NCI-H226 (cell line): ENCODE measurements around the gene TAF11L8.
"Not testable (repeated sequence)": the region's sequence is repeated elsewhere in the genome, so short reads cannot be mapped to it uniquely, and the experiment has no call there.

ENCODE experiments used
- DNase-seq: peaks from one replicate; pipeline ENCODE4 v3.0.0-alpha.2; 2015

The TAF11L8 gene

DNA sequence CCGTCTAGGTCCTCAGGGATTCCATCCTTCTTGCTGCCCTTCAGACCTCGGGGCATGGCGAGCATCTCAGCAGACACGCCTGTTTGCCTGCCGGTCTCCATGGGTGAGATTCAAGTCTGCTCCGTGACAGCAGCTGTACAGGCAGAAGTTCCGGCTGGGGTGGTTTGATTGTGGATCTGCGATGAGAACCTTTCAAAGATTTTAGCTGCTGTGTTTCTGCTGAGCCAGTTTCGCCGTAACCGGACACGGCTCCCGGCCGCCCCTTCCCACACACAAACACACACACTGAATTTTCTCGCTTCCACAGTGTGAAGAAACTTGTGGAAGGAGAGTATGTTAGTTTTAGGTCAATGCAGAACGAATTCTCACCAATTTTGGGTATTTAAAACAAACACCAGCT, at the start of gene TAF11L8:
TSS of gene TAF11L8 (minus strand) at position 101 of the 400 bp plus-strand sequence.
- not testable (repeated sequence) for DNase-seq

DNA sequence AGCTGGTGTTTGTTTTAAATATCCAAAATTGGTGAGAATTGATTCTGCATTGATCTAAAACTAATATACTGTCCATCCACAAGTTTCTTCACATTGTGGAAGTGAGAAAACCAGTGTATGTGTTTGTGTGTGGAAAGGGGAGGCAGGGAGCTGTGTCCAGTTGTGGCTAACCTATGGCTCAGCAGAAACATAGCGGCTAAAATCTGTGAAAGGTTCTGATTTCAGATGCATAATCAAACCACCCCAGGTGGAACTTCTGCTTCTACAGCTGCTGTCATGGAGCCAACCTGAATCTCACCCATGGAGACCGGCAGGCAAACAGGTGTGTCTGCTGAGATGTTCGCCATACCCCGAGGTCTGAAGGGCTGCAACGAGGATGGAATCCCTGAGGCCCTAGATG, 43.4 kb upstream of the TAF11L8 start, which contains the start of gene TAF11L14:
TSS of gene TAF11L14 (plus strand) at position 301 of the 400 bp plus-strand sequence.
- DNase-seq: no peak

DNA sequence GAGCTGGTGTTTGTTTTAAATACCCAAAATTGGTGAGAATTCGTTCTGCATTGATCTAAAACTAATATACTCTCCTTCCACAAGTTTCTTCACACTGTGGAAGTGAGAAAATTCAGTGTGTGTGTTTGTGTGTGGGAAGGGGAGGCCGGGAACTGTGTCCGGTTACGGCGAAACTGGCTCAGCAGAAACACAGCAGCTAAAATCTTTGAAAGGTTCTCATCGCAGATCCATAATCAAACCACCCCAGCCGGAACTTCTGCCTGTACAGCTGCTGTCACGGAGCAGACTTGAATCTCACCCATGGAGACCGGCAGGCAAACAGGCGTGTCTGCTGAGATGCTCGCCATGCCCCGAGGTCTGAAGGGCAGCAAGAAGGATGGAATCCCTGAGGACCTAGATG, 41.0 kb upstream of the TAF11L8 start, which contains the start of gene TAF11L13:
TSS of gene TAF11L13 (plus strand) at position 301 of the 400 bp plus-strand sequence.
- DNase-seq: not testable (repeated sequence)

DNA sequence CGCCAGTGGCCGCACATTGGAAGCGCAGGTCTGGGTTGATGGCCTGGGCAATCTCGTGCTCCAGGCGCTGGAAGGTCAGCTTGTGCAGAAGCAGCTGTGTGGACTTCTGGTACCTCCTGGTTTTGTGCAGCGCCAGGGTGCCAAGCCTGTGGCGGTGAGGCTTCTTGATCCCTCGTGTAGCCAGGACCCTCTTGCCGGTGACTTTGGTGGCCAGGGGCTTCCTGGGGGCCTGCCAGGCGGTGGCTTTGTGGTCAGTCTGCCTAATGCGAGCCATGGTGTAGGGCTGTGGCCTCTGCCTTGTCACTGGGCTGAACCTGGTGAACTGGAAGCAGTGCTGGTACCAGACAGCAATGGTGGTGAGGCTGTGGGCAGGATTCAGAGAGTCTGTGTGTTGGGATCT, 34.9 kb upstream of the TAF11L8 start:
- no peak for DNase-seq

DNA sequence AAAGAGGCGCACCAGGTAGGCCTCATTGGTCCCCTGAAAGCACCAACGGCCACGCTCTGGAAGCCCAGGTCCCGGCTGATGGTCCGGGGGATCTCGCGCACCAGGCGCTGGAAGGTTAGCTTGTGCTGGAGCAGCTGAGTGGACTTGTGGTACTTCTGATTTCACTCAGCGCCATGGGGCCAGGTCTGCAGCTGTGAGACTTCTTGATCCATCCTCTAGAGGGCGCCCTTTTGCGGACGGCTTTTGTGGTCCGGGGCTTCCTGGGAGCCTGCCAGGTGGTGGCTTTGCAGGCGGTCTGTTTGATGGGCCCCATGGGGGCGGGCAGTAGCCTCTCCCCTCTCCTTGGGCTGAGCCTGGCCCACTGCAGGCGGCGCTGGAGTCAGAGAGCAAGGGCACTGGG, 29.9 kb upstream of the TAF11L8 start:
- no peak for DNase-seq

DNA sequence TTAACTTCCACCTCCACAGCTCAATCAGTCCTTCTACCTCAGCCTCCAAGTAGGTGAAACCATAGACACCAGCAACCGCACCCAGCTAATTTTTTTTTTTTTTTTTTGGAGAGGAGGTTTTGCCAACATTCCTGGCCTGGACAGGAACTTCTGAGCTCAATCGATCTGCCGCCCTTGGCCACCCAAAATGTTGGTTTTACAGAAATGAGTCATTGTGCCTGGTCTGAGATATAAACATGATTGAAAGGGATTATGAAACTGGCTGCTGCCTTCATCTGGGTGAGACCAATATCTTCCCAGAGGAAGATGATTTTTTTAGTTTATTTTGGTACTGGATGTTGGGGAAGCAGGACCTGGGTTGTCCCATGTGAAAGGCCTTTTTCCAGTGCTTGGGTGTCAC, 28.6 kb upstream of the TAF11L8 start:
- no peak for DNase-seq

DNA sequence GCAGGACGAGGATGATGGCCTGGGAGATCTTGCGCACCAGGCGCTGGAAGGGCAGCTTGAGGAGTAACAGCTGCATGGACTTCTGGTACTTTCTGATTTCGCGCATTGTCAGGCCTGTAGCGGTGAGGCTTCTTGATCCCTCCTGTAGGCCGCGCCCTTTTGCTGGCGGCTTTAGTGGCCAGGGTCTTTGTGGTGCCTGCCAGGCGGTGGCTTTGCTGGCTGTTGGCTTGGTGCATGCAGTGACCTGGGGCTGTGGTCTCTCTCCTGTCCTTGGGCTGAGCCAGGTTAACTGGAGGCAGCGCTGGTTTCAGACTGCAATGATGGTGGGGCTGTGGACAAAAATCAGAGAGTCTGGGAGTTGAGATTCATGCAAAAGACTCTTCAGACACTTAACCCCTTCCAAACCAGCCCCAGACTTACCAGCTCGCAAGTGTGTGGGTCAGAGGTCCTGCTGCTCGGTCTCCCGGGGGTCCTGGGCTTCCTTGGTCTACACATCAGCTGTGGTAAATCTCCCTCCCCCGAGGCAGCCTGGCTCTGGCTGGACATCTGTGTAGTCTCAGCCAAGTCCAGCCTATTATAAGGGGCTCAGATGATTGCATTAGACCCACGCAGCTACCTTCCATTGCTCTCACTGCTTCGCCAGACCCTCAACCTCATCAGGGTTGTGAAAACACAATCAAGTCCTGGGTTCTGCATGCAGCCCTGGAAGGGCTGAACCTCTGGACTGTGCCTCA, 24.3 kb upstream of the TAF11L8 start:
- DNase-seq: no peak

DNA sequence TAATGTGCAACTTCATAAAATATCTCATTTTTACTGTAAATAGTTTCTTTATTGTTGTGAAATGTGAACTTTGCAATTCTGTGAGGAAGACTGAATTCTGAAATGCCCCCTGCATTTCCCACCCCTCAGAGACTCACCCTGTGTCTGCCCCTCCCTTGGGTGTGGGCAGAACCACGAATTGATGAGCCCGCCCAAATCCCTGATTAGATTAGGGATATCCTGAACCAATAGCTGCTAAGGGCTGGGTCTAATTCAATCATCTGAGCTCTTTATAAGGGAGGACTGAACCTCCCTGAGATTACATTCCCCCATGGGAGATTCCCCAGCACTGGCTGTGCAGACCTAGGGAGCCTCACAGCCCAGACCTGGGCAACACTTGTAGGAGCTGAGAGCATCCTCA, 19.3 kb upstream of the TAF11L8 start, which contains the start of gene TAF11L12:
TSS of gene TAF11L12 (plus strand) at position 301 of the 400 bp plus-strand sequence.
- DNase-seq: not testable (repeated sequence)

DNA sequence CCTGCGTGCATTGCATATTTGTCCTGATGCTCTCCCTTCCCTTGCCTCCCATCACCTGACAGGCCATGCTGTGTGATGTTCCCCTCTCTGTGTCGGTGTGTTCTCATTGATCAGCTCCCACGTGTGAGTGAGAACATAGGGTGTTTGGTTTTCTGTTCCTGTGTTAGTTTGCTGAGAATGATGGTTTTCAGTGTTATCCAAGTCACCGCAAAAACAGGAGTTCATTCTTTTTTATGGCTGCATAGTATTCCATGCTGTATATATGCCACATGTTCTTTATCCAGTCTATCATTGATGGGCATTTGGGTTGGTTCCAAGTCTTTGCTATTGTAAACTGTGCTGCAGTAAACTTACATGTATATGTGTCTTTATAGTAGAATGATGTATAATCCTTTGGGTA, 16.7 kb upstream of the TAF11L8 start:
- DNase-seq: not testable (repeated sequence)

DNA sequence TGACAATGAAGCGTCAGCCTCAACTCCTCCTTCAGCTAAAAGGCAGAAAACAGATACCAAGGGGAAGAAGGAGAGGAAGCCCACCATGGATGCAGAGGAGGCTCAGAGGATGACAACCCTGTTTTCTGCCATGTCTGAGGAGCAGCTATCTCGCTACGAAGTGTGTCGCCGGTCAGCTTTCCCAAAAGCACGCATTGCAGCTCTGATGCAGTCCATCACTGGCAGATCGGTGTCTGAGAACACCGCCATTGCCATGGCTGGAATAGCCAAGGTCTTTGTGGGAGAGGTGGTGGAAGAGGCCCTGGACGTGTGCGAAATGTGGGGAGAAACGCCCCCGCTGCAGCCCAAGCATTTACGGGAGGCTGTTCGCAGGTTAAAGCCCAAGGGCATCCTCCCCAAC, 14.2 kb upstream of the TAF11L8 start:
- DNase-seq: no peak

DNA sequence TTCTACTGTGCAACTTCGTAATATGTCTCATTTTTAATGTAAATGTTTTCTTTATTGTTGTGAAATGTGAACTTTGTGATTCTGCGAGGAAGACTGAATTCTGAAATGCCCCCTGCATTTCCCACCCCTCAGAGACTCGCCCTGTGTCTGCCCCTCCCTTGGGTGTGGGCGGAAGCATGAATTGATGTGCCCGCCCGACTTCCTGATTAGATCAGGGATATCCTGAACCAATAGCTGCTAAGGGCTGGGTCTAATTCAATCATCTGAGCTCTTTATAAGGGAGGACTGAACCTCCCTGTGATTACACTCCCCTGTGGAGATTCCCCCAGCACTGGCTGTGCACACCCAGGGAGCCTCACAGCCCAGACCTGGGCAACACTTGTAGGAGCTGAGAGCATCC, 13.1 kb upstream of the TAF11L8 start, which contains the start of gene TAF11L11:
TSS of gene TAF11L11 (plus strand) at position 304 of the 400 bp plus-strand sequence.
- DNase-seq: not testable (repeated sequence)

DNA sequence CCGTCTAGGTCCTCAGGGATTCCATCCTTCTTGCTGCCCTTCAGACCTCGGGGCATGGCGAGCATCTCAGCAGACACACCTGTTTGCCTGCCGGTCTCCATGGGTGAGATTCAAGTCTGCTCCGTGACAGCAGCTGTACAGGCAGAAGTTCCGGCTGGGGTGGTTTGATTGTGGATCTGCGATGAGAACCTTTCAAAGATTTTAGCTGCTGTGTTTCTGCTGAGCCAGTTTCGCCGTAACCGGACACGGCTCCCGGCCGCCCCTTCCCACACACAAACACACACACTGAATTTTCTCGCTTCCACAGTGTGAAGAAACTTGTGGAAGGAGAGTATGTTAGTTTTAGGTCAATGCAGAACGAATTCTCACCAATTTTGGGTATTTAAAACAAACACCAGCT, 7.0 kb upstream of the TAF11L8 start, which contains the start of gene TAF11L10:
TSS of gene TAF11L10 (minus strand) at position 101 of the 400 bp plus-strand sequence.
- DNase-seq: not testable (repeated sequence)

DNA sequence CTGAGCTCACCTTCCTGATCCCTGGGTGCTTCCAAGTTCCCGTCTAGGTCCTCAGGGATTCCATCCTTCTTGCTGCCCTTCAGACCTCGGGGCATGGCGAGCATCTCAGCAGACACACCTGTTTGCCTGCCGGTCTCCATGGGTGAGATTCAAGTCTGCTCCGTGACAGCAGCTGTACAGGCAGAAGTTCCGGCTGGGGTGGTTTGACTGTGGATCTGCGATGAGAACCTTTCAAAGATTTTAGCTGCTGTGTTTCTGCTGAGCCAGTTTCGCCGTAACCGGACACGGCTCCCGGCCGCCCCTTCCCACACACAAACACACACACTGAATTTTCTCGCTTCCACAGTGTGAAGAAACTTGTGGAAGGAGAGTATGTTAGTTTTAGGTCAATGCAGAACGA, 3.5 kb upstream of the TAF11L8 start, which contains the start of gene TAF11L9:
TSS of gene TAF11L9 (minus strand) at position 140 of the 400 bp plus-strand sequence.
- not testable (repeated sequence) for DNase-seq

DNA sequence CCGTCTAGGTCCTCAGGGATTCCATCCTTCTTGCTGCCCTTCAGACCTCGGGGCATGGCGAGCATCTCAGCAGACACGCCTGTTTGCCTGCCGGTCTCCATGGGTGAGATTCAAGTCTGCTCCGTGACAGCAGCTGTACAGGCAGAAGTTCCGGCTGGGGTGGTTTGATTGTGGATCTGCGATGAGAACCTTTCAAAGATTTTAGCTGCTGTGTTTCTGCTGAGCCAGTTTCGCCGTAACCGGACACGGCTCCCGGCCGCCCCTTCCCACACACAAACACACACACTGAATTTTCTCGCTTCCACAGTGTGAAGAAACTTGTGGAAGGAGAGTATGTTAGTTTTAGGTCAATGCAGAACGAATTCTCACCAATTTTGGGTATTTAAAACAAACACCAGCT, 5.1 kb downstream of the TAF11L8 start, which contains the start of gene TAF11L7:
TSS of gene TAF11L7 (minus strand) at position 101 of the 400 bp plus-strand sequence.
- not testable (repeated sequence) for DNase-seq
